A549 (cell line): Measurements from ENCODE around the gene PITX1. TPM values are rescaled to one million over a fixed set of nuclear protein-coding genes. Genes with fewer than 3 reads are reported as not detected.

ENCODE experiments used
- ATAC-seq, 2 experiments: fragments of 200-7000 bp in 1 of 2; fragments of >200 bp in 1 of 2; cut with Nextera tagmentation in 1 of 2; cut with Tn5 transposase in 1 of 2; 3 replicates each; pipeline versions ENCODE4 v1.8.0 to v1.9.1; 2018 to 2020; ENCODE audit warnings: mild to moderate bottlenecking in 1 of 2, moderate library complexity in 1 of 2
- CTCF ChIA-PET: fragments of 300-600 bp; sonication (Branson Sonifier 250); formaldehyde crosslinking; extraction: SDS; loops from one replicate; lab custom pipeline; 2021; ENCODE audit warnings: antibody characterized with exemption, inconsistent platforms; lab: Yijun Ruan, JAX
- POLR2A ChIA-PET: fragments of 350-600 bp; formaldehyde crosslinking; extraction: SDS; loops from one replicate; lab custom pipeline; 2021; ENCODE audit warnings: antibody characterized with exemption, inconsistent platforms; lab: Yijun Ruan, JAX
- DNase-seq, 2 experiments: peaks; one replicate each; pipeline versions ENCODE4 v3.0.0 to v3.0.0-alpha.2; 2011 to 2016; ENCODE audit warnings: low read depth in 1 of 2, low spot score in 1 of 2
- FAIRE-seq: peaks from 2 replicates; lab custom pipeline; 2011; peaks lifted over from hg19 to GRCh38; lab: Jason Lieb, UNC
- H3K27ac ChIP-seq, 2 experiments: fragments of >200 bp; sonication (Bioruptor Twin); formaldehyde crosslinking; 3 replicates each; pipeline ENCODE4 v1.5.1; 2016 to 2017
- H3K4me1 ChIP-seq: fragments of >200 bp; sonication (Bioruptor Twin); formaldehyde crosslinking; 3 replicates; pipeline ENCODE4 v1.6.1; 2016
- H3K4me2 ChIP-seq: fragments of >200 bp; sonication (Bioruptor Twin); formaldehyde crosslinking; 3 replicates; pipeline ENCODE4 v1.6.1; 2016
- H3K4me3 ChIP-seq: fragments of >200 bp; sonication (Bioruptor Twin); formaldehyde crosslinking; 3 replicates; pipeline ENCODE4 v1.5.1; 2016
- H3K9me3 ChIP-seq: fragments of >200 bp; sonication (Bioruptor Twin); formaldehyde crosslinking; 3 replicates; pipeline ENCODE4 v1.6.1; 2016
- BHLHE40 ChIP-seq: IDR thresholded peaks from 2 replicates; pipeline ENCODE4 v1.6.1; 2012; ENCODE audit warnings: low read depth, low read length, inconsistent platforms
- CBX8 ChIP-seq: fragments of 200-600 bp; sonication (generic); IDR thresholded peaks from 2 replicates; pipeline ENCODE4 v1.6.1; 2016
- CHD2 ChIP-seq: fragments of 150-350 bp; IDR thresholded peaks from 2 replicates; pipeline ENCODE4 v1.6.1; 2014; ENCODE audit warnings: low read length; ENCODE audit not compliant: partially characterized antibody
- CHD4 ChIP-seq: fragments of 200-600 bp; sonication (generic); IDR thresholded peaks from 2 replicates; pipeline ENCODE4 v1.6.1; 2016; ENCODE audit warnings: antibody characterized with exemption, mild to moderate bottlenecking, borderline replicate concordance
- EHF ChIP-seq: fragments of 250-450 bp; sonication (Bioruptor Pico); IDR thresholded peaks from 2 replicates; pipeline ENCODE4 v1.5.0; 2020; ENCODE audit warnings: mild to moderate bottlenecking
- ESRRA ChIP-seq: fragments of 150-350 bp; IDR thresholded peaks from 2 replicates; pipeline ENCODE4 v1.6.1; 2014; ENCODE audit warnings: mild to moderate bottlenecking, low read length, borderline replicate concordance
- FOSB ChIP-seq: fragments of 250-450 bp; sonication (Bioruptor Pico); IDR thresholded peaks from 2 replicates; pipeline ENCODE4 v1.5.0; 2020; ENCODE audit warnings: mild to moderate bottlenecking, moderate library complexity
- HOXA7 ChIP-seq: fragments of 250-450 bp; sonication (Bioruptor Pico); IDR thresholded peaks from 2 replicates; pipeline ENCODE4 v1.5.0; 2020; ENCODE audit warnings: mild to moderate bottlenecking, moderate library complexity
- HOXB5 ChIP-seq: fragments of 250-450 bp; sonication (Bioruptor Pico); IDR thresholded peaks from 2 replicates; pipeline ENCODE4 v1.5.0; 2020; ENCODE audit warnings: mild to moderate bottlenecking, moderate library complexity
- JUNB ChIP-seq: fragments of >200 bp; sonication (Bioruptor Twin); formaldehyde crosslinking; IDR thresholded peaks from 2 replicates; pipeline ENCODE4 v1.6.1; 2016
- KDM1A ChIP-seq: fragments of 200-600 bp; sonication (generic); IDR thresholded peaks from 2 replicates; pipeline ENCODE4 v1.6.1; 2016; ENCODE audit warnings: low read depth, mild to moderate bottlenecking
- MAFK ChIP-seq: fragments of 450-650 bp; IDR thresholded peaks from 2 replicates; pipeline ENCODE4 v1.6.1; 2014; ENCODE audit not compliant: partially characterized antibody
- NR3C1 ChIP-seq: fragments of >200 bp; sonication (Bioruptor Twin); formaldehyde crosslinking; IDR thresholded peaks from 3 replicates; pipeline ENCODE4 v1.6.1; 2017
- POLR2A ChIP-seq: IDR thresholded peaks from 2 replicates; pipeline ENCODE4 v1.6.1; 2012; ENCODE audit warnings: mild to moderate bottlenecking, low read length
- POLR2AphosphoS2 ChIP-seq: conservative IDR thresholded peaks from 2 replicates; pipeline ENCODE4 v1.6.1; 2012; ENCODE audit warnings: low read length, improper control_type of control experiment, inconsistent platforms
- ZC3H11A ChIP-seq: fragments of 450-650 bp; IDR thresholded peaks from 2 replicates; pipeline ENCODE4 v1.6.1; 2014; ENCODE audit warnings: antibody characterized with exemption, mild to moderate bottlenecking
- WGBS: methylation state at CpG from one replicate; pipeline ENCODE4 v1.1.6; 2017; ENCODE audit errors: missing lambda C conversion rate; 5-methylcytosine and 5-hydroxymethylcytosine counted together
- polyA plus RNA-seq, 4 experiments: library from polyadenylated mRNA; depleted of rRNA in 3 of 4; stranded (reverse); fragments of >200 nt; fragmentation: RNase III in 1 of 4; extraction: RNeasy Plus Mini Kit Qiagen cat#74134 plus additional on column Dnase treatment in 1 of 4; gene quantifications; 2 replicates in 3 of 4; 3 replicates in 1 of 4; pipeline ENCODE4 v1.2.3, GENCODE V29; 2011 to 2017
- TF ChIP-seq, protein P1 (sequence below): IDR thresholded peaks from 2 replicates; pipeline ENCODE4 v1.6.1; 2012
- TF ChIP-seq, protein P2 (sequence below): IDR thresholded peaks from 2 replicates; pipeline ENCODE4 v1.6.1; 2012
- TF ChIP-seq, protein P3 (sequence below): fragments of 450-650 bp; IDR thresholded peaks from 2 replicates; pipeline ENCODE4 v1.6.1; 2014; ENCODE audit warnings: antibody characterized with exemption
- TF ChIP-seq, protein P4 (sequence below): fragments of >200 bp; sonication (Bioruptor Twin); formaldehyde crosslinking; IDR thresholded peaks from 3 replicates; pipeline ENCODE4 v1.5.1; 2016
- TF ChIP-seq, protein P5 (sequence below): IDR thresholded peaks from 2 replicates; pipeline ENCODE4 v1.6.1; 2012; ENCODE audit warnings: low read depth, borderline replicate concordance
- TF ChIP-seq, protein P6 (sequence below): fragments of 150-350 bp; IDR thresholded peaks from 2 replicates; pipeline ENCODE4 v1.6.1; 2014; ENCODE audit warnings: low read depth, mild to moderate bottlenecking, low read length

Gene PITX1
- polyA plus RNA-seq, 2 of the 4 experiments (the other 2 are of a cell fraction) = 11.1 to 16.7 TPM

DNA sequence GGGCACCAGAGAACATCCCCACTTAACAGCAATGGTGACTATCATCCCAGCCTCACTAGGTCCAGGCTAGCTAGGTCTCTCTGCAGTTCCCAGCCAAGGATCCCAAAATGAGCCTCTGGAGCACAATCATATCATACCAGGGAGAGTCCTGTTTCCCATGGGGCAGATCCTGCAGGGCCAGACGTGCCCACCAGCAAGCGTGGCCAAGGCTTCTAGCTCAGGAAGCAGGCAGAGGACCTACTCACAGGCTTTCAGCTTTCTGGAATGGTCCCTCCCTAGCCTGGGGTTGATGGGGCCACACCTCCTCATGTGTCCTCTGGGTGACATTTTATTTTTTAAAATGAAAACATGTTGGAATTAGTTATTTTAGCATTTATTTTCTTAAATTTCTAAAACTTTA lies 45.7 kb upstream of the PITX1 start (continued):
- TF ChIP-seq, protein P1, sequence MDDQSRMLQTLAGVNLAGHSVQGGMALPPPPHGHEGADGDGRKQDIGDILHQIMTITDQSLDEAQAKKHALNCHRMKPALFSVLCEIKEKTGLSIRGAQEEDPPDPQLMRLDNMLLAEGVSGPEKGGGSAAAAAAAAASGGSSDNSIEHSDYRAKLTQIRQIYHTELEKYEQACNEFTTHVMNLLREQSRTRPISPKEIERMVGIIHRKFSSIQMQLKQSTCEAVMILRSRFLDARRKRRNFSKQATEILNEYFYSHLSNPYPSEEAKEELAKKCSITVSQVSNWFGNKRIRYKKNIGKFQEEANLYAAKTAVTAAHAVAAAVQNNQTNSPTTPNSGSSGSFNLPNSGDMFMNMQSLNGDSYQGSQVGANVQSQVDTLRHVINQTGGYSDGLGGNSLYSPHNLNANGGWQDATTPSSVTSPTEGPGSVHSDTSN = no peak
- TF ChIP-seq MAFK = no peak
- TF ChIP-seq, all 56 proteins: peak for 0

DNA sequence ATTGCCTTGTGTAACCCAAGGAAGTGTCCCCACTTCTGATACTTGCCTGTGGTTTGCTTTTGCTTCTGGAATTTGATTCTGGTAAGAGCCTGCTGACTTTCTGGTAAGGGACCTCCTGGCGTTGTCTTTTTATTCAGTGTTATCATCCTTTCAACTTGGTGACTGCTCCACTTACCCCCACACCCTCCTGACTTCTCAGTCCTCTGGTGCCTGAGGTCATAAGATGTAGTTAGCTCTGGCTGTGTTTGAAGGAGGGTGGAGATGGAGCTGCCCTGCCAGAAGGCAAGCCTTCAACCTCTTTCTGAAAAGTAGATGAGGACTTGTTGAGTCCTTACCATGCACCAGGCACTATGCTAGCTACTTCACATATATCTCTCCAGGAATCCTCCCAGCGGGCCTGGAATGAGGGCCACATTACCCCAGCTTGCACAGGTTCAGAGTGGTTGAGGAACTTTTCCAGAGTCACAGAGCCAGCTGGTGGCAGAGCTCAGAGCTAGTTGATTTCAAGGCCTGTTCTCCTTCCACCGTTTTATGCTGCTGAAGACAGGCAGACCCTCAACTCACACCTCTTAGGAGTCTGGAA lies 45.2 kb upstream of the PITX1 start:
- 56% methylated on average over 2 of the region's 3 CpGs for WGBS

DNA sequence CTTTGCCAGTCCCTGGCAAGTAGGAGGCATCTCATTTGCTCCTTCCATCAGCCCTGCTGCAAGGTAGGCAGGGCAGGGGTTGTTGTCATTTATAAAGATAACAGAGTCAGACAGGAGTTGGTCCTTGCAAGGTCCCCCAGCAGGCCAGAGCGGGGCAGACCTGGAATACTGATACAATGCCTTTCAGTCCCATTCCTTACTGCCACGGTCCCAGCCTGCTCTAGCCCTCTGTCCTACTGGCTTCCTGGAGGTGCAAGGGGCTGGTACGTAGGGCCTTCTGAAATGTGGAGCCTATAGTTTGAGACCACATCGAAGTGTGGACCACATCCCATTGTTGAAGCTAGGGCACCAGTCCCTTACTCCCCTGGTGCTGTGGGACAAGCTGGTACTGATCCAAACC lies 42.8 kb upstream of the PITX1 start:
- POLR2A ChIA-PET = no interaction called here
- DNase-seq (no peak), FAIRE-seq (no peak), ATAC-seq (no peak)
- Histone ChIP-seq H3K9me3 (peaks cover 18% of the 10 kb centered on the region), H3K4me1 (no peaks in the 10 kb centered on the region), H3K4me3 (no peak overlapping the region), H3K4me2 (no peak overlapping the region), H3K27ac (no peak overlapping the region)
- no peak for TF ChIP-seq POLR2A
- TF ChIP-seq, protein P2, sequence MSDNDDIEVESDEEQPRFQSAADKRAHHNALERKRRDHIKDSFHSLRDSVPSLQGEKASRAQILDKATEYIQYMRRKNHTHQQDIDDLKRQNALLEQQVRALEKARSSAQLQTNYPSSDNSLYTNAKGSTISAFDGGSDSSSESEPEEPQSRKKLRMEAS = no peak
- TF ChIP-seq ZC3H11A = no peak
- TF ChIP-seq, protein P3, sequence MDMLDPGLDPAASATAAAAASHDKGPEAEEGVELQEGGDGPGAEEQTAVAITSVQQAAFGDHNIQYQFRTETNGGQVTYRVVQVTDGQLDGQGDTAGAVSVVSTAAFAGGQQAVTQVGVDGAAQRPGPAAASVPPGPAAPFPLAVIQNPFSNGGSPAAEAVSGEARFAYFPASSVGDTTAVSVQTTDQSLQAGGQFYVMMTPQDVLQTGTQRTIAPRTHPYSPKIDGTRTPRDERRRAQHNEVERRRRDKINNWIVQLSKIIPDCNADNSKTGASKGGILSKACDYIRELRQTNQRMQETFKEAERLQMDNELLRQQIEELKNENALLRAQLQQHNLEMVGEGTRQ = no peak
- no peak for TF ChIP-seq JUNB
- TF ChIP-seq, protein P4, sequence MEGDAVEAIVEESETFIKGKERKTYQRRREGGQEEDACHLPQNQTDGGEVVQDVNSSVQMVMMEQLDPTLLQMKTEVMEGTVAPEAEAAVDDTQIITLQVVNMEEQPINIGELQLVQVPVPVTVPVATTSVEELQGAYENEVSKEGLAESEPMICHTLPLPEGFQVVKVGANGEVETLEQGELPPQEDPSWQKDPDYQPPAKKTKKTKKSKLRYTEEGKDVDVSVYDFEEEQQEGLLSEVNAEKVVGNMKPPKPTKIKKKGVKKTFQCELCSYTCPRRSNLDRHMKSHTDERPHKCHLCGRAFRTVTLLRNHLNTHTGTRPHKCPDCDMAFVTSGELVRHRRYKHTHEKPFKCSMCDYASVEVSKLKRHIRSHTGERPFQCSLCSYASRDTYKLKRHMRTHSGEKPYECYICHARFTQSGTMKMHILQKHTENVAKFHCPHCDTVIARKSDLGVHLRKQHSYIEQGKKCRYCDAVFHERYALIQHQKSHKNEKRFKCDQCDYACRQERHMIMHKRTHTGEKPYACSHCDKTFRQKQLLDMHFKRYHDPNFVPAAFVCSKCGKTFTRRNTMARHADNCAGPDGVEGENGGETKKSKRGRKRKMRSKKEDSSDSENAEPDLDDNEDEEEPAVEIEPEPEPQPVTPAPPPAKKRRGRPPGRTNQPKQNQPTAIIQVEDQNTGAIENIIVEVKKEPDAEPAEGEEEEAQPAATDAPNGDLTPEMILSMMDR = no peak
- TF ChIP-seq, protein P5, sequence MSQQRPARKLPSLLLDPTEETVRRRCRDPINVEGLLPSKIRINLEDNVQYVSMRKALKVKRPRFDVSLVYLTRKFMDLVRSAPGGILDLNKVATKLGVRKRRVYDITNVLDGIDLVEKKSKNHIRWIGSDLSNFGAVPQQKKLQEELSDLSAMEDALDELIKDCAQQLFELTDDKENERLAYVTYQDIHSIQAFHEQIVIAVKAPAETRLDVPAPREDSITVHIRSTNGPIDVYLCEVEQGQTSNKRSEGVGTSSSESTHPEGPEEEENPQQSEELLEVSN = no peak
- TF ChIP-seq CHD2 = no peak
- TF ChIP-seq BHLHE40 = no peak
- TF ChIP-seq CHD4 = no peak
- no peak for TF ChIP-seq EHF (CRISPR knock-in tag)
- no peak for TF ChIP-seq ESRRA
- no peak for TF ChIP-seq HOXA7
- no peak for TF ChIP-seq HOXB5
- no peak for TF ChIP-seq FOSB (CRISPR knock-in tag)
- TF ChIP-seq NR3C1 = no peak
- TF ChIP-seq POLR2AphosphoS2 = no peak
- TF ChIP-seq KDM1A = no peak
- WGBS = 59% methylated on average over 4 of the region's 4 CpGs
- CTCF ChIA-PET = no interaction called here

More for the DNA sequence above, 45.2 kb upstream of the PITX1 start:
- no peak for FAIRE-seq
- POLR2A ChIA-PET = no interaction called here
- Histone ChIP-seq H3K9me3 (peaks cover 25% of the 10 kb centered on the region), H3K4me3 (no peak overlapping the region), H3K27ac (no peak overlapping the region), H3K4me1 (no peaks in the 10 kb centered on the region), H3K4me2 (no peak overlapping the region)
- TF ChIP-seq BHLHE40 = no peak
- TF ChIP-seq HOXA7 = no peak
- TF ChIP-seq, protein P6, sequence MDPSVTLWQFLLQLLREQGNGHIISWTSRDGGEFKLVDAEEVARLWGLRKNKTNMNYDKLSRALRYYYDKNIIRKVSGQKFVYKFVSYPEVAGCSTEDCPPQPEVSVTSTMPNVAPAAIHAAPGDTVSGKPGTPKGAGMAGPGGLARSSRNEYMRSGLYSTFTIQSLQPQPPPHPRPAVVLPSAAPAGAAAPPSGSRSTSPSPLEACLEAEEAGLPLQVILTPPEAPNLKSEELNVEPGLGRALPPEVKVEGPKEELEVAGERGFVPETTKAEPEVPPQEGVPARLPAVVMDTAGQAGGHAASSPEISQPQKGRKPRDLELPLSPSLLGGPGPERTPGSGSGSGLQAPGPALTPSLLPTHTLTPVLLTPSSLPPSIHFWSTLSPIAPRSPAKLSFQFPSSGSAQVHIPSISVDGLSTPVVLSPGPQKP = no peak
- TF ChIP-seq CBX8 = no peak
- TF ChIP-seq ESRRA = no peak
- TF ChIP-seq JUNB = no peak
- ATAC-seq = no peak
- CTCF ChIA-PET = interaction anchor here (0.7 kb wide), 1 partner anchor 9 kb away, joined by 3 read pairs; no protein-coding TSS in a partner anchor
- DNase-seq = no peak
